GM18868 (cell line): ENCODE data around the gene HSD17B11.
"Not testable (repeated sequence)": the region's sequence is repeated elsewhere in the genome, so short reads cannot be mapped to it uniquely, and the experiment has no call there.

Experiments
- ATAC-seq: cut with Tn5 transposase; IDR thresholded peaks from one replicate; pipeline ENCODE4 v1.9.1; 2021; ENCODE audit warnings: mild to moderate bottlenecking, moderate library complexity; ENCODE audit not compliant: unreplicated experiment

HSD17B11 gene

DNA sequence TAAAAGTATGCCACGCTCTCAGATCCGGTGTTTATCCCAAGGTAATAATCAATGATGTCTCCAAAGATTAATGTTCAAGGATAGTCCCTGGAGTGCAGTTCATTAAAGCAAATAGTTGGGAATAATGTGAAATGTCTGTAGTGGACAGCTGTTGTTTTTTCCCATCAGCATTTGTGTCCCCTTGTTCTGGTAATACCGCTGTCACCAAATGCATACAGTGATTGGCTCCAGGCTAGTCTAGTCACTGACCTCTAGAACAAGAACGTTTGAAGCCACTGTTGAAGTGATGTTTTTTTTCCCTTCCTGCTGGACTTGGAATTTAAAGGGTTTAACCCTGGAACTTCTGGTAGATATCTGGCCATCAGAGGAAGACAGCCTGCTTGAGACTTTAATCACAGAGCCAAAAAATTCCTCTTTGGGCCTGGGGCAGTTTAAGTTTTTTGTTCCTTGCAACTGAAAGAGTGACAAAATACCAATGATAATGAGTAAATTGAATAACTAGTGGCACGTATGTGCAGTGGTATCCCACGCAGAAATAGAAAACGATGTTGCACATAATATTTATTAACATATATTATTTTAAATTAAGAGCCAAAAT is 30.6 kb downstream of the HSD17B11 start:
- ATAC-seq: no peak

- no peak for ATAC-seq
Observed at GRCh38 chr4:87359258-87359657, 31.7 kb downstream of the HSD17B11 start.

DNA sequence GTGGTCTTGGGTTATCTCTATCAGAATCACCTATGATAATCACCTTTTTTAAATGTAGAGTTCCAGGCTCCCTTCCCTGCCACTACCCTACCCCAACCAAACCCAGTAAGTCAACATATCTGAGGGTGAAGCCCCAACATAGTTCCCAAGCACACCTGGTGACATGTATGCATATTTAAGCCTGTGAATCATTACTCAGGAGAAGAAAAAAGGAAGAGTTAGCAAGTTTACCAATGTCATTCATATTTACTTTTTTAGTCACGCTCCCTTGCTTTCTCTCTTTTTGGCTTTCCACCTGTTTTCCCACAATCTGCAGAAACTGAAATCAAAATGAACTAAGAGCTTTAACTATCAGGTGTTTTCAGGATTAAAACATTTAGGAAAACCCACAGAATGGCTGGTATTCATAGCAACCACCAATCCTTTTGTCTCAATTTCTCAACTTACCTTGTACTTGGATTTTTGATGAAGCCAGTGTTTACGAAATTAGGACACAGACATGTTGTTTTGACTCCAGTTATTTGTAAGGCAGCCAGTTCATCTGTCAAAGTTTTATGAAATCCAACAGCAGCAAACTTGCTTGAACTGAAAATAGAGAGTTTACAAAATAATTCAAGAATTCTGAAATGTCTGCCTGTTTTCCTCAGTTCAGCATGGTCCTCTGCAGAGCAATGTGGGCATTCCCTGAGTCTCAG is 34.0 kb downstream of the HSD17B11 start:
- no peak for ATAC-seq

- no peak for ATAC-seq
Observed at GRCh38 chr4:87354168-87355102, 36.6 kb downstream of the HSD17B11 start.

- peak; percentile 96 for ATAC-seq
Observed at GRCh38 chr4:87353592-87353991, 37.4 kb downstream of the HSD17B11 start.

DNA sequence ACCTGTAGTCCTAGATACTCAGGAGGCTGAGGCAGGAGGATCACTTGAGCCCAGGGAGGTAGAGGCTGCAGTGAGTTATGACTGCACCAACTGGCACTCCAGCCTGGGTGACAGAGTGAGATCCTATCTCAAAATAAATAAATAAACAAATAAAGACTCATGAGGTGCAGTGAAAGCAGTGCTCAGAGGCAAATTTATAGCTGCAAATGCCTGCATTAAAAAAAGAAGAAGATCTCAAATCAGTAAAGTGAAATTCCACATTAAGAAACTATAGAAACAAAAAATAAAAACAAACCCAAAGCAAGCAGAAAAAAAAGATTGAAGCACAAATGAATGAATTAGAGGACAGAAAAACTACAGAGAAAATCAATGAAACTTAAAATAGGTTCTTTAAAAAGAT is 45.8 kb downstream of the HSD17B11 start:
- ATAC-seq: no peak

GRCh38 chr4:87342872-87343271 is 48.1 kb downstream of the HSD17B11 start:
- no peak for ATAC-seq

- ATAC-seq: not testable (repeated sequence)
Observed at GRCh38 chr4:87341954-87342635, 48.9 kb downstream of the HSD17B11 start.

- ATAC-seq: no peak
Observed at GRCh38 chr4:87339440-87339839, 51.5 kb downstream of the HSD17B11 start.

DNA sequence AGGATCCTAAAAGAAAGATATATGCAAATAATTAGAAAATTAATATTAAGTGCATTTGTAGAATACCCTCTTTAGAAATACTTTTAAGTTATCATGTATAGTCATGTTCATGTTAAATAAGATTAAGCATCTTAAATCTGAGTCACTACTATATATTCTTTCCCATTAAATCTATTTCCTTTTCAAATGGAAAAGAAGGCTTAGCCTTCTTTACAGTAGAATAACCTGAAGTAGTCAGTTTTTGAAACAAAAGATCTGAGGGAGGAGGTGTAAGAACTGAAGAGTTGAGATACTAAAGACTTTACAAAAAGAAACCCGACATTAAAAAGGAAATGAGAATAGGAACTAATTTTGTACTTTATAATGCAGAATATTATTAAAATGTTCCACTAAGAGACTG is 53.6 kb downstream of the HSD17B11 start:
- ATAC-seq: no peak

GRCh38 chr4:87333267-87333666 is 57.7 kb downstream of the HSD17B11 start:
- no peak for ATAC-seq

- ATAC-seq: no peak
Observed at GRCh38 chr4:87330761-87331160, 60.2 kb downstream of the HSD17B11 start.

DNA sequence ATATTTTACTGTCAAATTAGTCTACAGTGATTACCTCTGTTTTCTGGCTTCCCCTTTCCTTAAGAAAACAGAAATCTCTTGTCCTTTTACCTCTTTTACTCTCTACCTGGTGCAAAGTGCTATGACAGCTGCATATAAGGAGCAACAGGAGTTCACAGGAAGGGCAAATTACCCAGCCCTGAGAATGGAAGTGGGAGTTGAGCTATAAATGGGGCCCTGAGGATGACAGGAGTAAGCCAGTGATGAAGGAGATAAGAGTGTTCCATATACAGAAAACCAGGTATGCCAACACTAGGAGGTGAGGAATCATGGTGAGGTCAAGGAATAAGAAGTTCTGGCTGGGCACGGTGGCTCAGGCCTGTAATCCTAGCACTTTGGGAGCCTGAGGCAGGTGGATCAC is 63.9 kb downstream of the HSD17B11 start:
- no peak for ATAC-seq

GRCh38 chr4:87326460-87326859 is 64.5 kb downstream of the HSD17B11 start:
- ATAC-seq: no peak

- ATAC-seq: no peak
Observed at GRCh38 chr4:87322754-87323153, 68.2 kb downstream of the HSD17B11 start, which contains the start of gene HSD17B13. HSD17B13 (minus strand) TSS chr4:87322882; CDS start chr4:87322841, 41 bp downstream.

GRCh38 chr4:87321888-87322287 is 69.1 kb downstream of the HSD17B11 start:
- ATAC-seq: no peak

GRCh38 chr4:87317527-87317926 is 73.5 kb downstream of the HSD17B11 start:
- no peak for ATAC-seq

GRCh38 chr4:87316961-87317360 is 74.0 kb downstream of the HSD17B11 start:
- no peak for ATAC-seq

GRCh38 chr4:87315000-87315399 is 76.0 kb downstream of the HSD17B11 start:
- ATAC-seq: not testable (repeated sequence)

DNA sequence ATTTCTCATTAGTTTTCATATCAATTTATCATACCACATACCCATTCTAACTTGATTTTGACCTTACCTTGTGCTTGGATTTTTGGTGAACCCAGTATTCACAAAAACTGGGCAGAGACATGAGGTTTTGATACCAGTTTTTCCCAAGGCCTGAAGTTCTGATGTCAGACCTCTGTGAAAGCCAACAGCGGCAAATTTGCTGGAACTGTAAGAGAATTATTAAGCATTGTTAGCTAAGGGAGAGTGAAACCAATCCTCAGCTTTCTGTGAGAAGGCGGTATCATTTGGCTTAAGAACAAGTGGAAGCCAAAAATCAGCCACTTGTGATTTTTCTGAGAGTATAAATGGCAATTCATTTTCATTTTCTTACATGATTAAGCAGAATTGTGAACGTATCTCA is 77.2 kb downstream of the HSD17B11 start:
- no peak for ATAC-seq

DNA sequence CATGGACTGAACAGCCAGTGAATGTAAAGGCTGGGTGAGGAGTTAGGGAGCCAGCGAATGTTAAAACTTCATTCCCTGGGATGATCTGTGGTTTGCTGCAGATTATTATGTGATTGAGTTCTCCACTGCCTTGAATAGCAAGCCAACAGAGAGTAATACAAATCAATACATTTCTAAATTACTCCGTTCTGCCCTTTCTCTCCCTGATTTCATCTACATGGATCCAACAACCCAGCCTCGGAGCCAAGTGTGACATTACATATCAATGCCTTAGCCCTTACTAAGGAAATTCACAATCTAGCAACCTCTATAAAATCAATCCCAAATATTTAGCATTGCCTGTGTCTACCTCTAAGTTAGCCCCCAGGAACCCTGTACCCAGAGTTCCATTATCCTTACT is 79.3 kb downstream of the HSD17B11 start:
- no peak for ATAC-seq
